GM23338 (cell line): ENCODE measurements around the gene OPRM1.

ENCODE experiments used
- CTCF ChIP-seq, 2 experiments: fragments of 200-600 bp in 1 of 2; sonication (generic) in 1 of 2; conservative IDR thresholded peaks; 2 replicates each; pipeline versions ENCODE4 v1.5.1 to v1.6.1; 2016 to 2017; ENCODE audit warnings: antibody characterized with exemption in 2 of 2, low read depth in 2 of 2, mild to moderate bottlenecking in 2 of 2, moderate library complexity in 1 of 2
- EZH2 ChIP-seq: fragments of 200-600 bp; sonication (generic); IDR thresholded peaks from one replicate; pipeline ENCODE4 v1.8.0; 2017; ENCODE audit warnings: antibody characterized with exemption, mild to moderate bottlenecking, low read depth; ENCODE audit not compliant: unreplicated experiment

- TF ChIP-seq CTCF (conservative IDR thresholded peaks at IDR 0.05; ENCODE audit: low read depth in 2 of 2) (no peak), EZH2 (no peak)
Measured at GRCh38 chr6:154096316-154096715, 57.3 kb downstream of the OPRM1 start.
